Choroid plexus epithelial cell (primary cell): ENCODE data around the gene WWOX.

Experiments used
- DNase-seq: peaks from one replicate; pipeline ENCODE4 v3.0.0-alpha.2; 2010; ENCODE audit warnings: low read depth
- H3K4me3 ChIP-seq: 2 replicates; pipeline ENCODE4 v1.5.1; 2011; ENCODE audit warnings: low read depth, mild to moderate bottlenecking, control low read depth, low read length, moderate library complexity
- CTCF ChIP-seq: conservative IDR thresholded peaks from 2 replicates; pipeline ENCODE4 v1.5.1; 2011; ENCODE audit warnings: low read depth, mild to moderate bottlenecking, control low read depth, inconsistent platforms, low read length, moderate library complexity

WWOX gene

GRCh38 chr16:78727536-78727935 is 628.1 kb downstream of the WWOX start:
- TF ChIP-seq CTCF, result no peak
- no peak overlapping the region for H3K4me3 ChIP-seq
- DNase-seq, result no peak

GRCh38 chr16:78729687-78730086 is 630.2 kb downstream of the WWOX start:
- TF ChIP-seq CTCF, result no peak
- DNase-seq, result no peak
- no peak overlapping the region for H3K4me3 ChIP-seq

- no peak for DNase-seq
- no peak for TF ChIP-seq CTCF
These were observed 632.3 kb downstream of the WWOX start for GRCh38 chr16:78731785-78732184.

GRCh38 chr16:78732696-78733095 is 633.2 kb downstream of the WWOX start:
- no peak for TF ChIP-seq CTCF
- H3K4me3 ChIP-seq, result no peak overlapping the region
- DNase-seq, result no peak

More at GRCh38 chr16:78731785-78732184, 632.3 kb downstream of the WWOX start:
- no peak overlapping the region for H3K4me3 ChIP-seq

- no peak overlapping the region for H3K4me3 ChIP-seq
- TF ChIP-seq CTCF, result no peak
- DNase-seq, result no peak
These were observed 635.9 kb downstream of the WWOX start for GRCh38 chr16:78735337-78735736.

GRCh38 chr16:78737630-78738029 is 638.2 kb downstream of the WWOX start:
- TF ChIP-seq CTCF, result no peak
- no peak overlapping the region for H3K4me3 ChIP-seq
- DNase-seq, result no peak

- no peak for TF ChIP-seq CTCF
- DNase-seq, result no peak
- no peak overlapping the region for H3K4me3 ChIP-seq
These were observed 639.1 kb downstream of the WWOX start for GRCh38 chr16:78738557-78738956.
